ENCODE data around the gene DDOST.
A peak's percentile ranks its signal among the peaks of the same experiment; 100 is the strongest.

The DDOST gene

GRCh38 chr1:20633190-20634064 lies 27.7 kb downstream of the DDOST start, which contains the start of gene PINK1:
PINK1 (plus strand) TSS chr1:20633458; CDS start chr1:20633549, 91 bp downstream.
- peak within 1 kb of the TSS; percentile 94 to 95; a peak in 3 of 4 replicates for H3K4me3 ChIP-seq (ENCODE audit: low read depth in 1 of 2, low read length in 2 of 2)
- peak within 1 kb of the TSS; percentile 94 for H3K9ac ChIP-seq (ENCODE audit: low read depth, low read length)
- H3K4me1 ChIP-seq (ENCODE audit: insufficient read depth, low read length) = peaks cover 20% of the 10 kb centered on the region
- H3K79me2 ChIP-seq (ENCODE audit: insufficient read depth, low read length) = no peaks in the 10 kb centered on the region; the same call in 1 of the 2 replicates
- peak; percentile 82 for DNase-seq
- peak within 1 kb of the TSS; percentile 66 for H3K27ac ChIP-seq (ENCODE audit: low read length)
- H3K4me2 ChIP-seq (ENCODE audit: insufficient read depth, low read length) = peak within 1 kb of the TSS; percentile 77
- no peak for TF ChIP-seq EZH2 (IDR thresholded peaks at IDR 0.05; ENCODE audit: borderline replicate concordance, low read depth, low read length, severe bottlenecking)
- peak; percentile 99 for TF ChIP-seq CTCF (IDR thresholded peaks at IDR 0.05; ENCODE audit: borderline replicate concordance, extremely low read depth, low read length, poor library complexity, severe bottlenecking)
- peaks cover 4% of the 10 kb centered on the region; the same call in 1 of the 2 replicates for H4K20me1 ChIP-seq (ENCODE audit: insufficient read depth, low read length)
- ATAC-seq (ENCODE audit: insufficient read depth, low read depth) = peak; percentile 84
- H3K27me3 ChIP-seq (ENCODE audit: insufficient read depth, low read length, poor library complexity) = no peaks in the 10 kb centered on the region
- no peaks in the 10 kb centered on the region for H3K9me3 ChIP-seq (ENCODE audit: insufficient read depth, low read length, severe bottlenecking)
- peaks cover 4% of the 10 kb centered on the region for H3K36me3 ChIP-seq (ENCODE audit: insufficient read depth, low read length)
- peak within 1 kb of the TSS; percentile 99 for H2AFZ ChIP-seq (ENCODE audit: low read depth, low read length)

- Histone ChIP-seq H3K4me1 (ENCODE audit: insufficient read depth, low read length) (peaks cover 20% of the 10 kb centered on the region), H3K4me2 (ENCODE audit: insufficient read depth, low read length) (no peak overlapping the region), H4K20me1 (ENCODE audit: insufficient read depth, low read length) (peaks cover 4% of the 10 kb centered on the region; the same call in 1 of the 2 replicates), H3K27me3 (ENCODE audit: insufficient read depth, low read length, poor library complexity) (no peaks in the 10 kb centered on the region), H3K36me3 (ENCODE audit: insufficient read depth, low read length) (no peaks in the 10 kb centered on the region; the same call in 1 of the 2 replicates), H2AFZ (ENCODE audit: low read depth, low read length) (peak overlapping the region; percentile 99), H3K4me3 (ENCODE audit: low read depth in 1 of 2, low read length in 2 of 2) (no peak overlapping the region), H3K27ac (ENCODE audit: low read length) (no peak overlapping the region), H3K9me3 (ENCODE audit: insufficient read depth, low read length, severe bottlenecking) (no peaks in the 10 kb centered on the region), H3K79me2 (ENCODE audit: insufficient read depth, low read length) (no peaks in the 10 kb centered on the region; the same call in 1 of the 2 replicates), H3K9ac (ENCODE audit: low read depth, low read length) (no peak overlapping the region)
- no peak for DNase-seq
- no peak for ATAC-seq (ENCODE audit: insufficient read depth, low read depth)
- TF ChIP-seq EZH2 (IDR thresholded peaks at IDR 0.05; ENCODE audit: borderline replicate concordance, low read depth, low read length, severe bottlenecking) (no peak), CTCF (IDR thresholded peaks at IDR 0.05; ENCODE audit: borderline replicate concordance, extremely low read depth, low read length, poor library complexity, severe bottlenecking) (no peak)
Observed at GRCh38 chr1:20632386-20632785, 28.8 kb downstream of the DDOST start.

- no peak overlapping the region for H2AFZ ChIP-seq (ENCODE audit: low read depth, low read length)
- no peaks in the 10 kb centered on the region; the same call in 1 of the 2 replicates for H3K36me3 ChIP-seq (ENCODE audit: insufficient read depth, low read length)
- no peaks in the 10 kb centered on the region for H3K27me3 ChIP-seq (ENCODE audit: insufficient read depth, low read length, poor library complexity)
- no peak overlapping the region for H3K4me2 ChIP-seq (ENCODE audit: insufficient read depth, low read length)
- no peaks in the 10 kb centered on the region for H4K20me1 ChIP-seq (ENCODE audit: insufficient read depth, low read length)
- no peaks in the 10 kb centered on the region for H3K9me3 ChIP-seq (ENCODE audit: insufficient read depth, low read length, severe bottlenecking)
- peaks cover 20% of the 10 kb centered on the region for H3K4me1 ChIP-seq (ENCODE audit: insufficient read depth, low read length)
- no peak overlapping the region for H3K4me3 ChIP-seq (ENCODE audit: low read depth in 1 of 2, low read length in 2 of 2)
- no peak for ATAC-seq (ENCODE audit: insufficient read depth, low read depth)
- no peaks in the 10 kb centered on the region; the same call in 1 of the 2 replicates for H3K79me2 ChIP-seq (ENCODE audit: insufficient read depth, low read length)
- H3K9ac ChIP-seq (ENCODE audit: low read depth, low read length) = no peak overlapping the region
- DNase-seq = no peak
- H3K27ac ChIP-seq (ENCODE audit: low read length) = no peak overlapping the region
- TF ChIP-seq CTCF (IDR thresholded peaks at IDR 0.05; ENCODE audit: borderline replicate concordance, extremely low read depth, low read length, poor library complexity, severe bottlenecking) (no peak), EZH2 (IDR thresholded peaks at IDR 0.05; ENCODE audit: borderline replicate concordance, low read depth, low read length, severe bottlenecking) (no peak)
Observed at GRCh38 chr1:20630729-20631128, 30.4 kb downstream of the DDOST start.
